Endothelial cell (in vitro differentiated cells): ENCODE data around the gene CFAP46. TPM values are rescaled to one million over a fixed set of nuclear protein-coding genes. Genes with fewer than 3 reads are reported as not detected.

ENCODE experiments used
- DNase-seq: peaks from one replicate; pipeline ENCODE4 v3.0.0; 2021; ENCODE audit warnings: low spot score
- H3K27ac Mint-ChIP-seq: one replicate; pipeline ENCODE4 v1.8.0; 2021; ENCODE audit warnings: mixed read lengths, inconsistent platforms; ENCODE audit not compliant: unreplicated experiment
- H3K27me3 Mint-ChIP-seq: one replicate; pipeline ENCODE4 v1.8.0; 2021; ENCODE audit warnings: mild to moderate bottlenecking, moderate library complexity, mixed read lengths, inconsistent platforms; ENCODE audit not compliant: unreplicated experiment
- H3K36me3 Mint-ChIP-seq: one replicate; pipeline ENCODE4 v1.8.0; 2021; ENCODE audit warnings: mild to moderate bottlenecking, low read depth, mixed read lengths, inconsistent platforms; ENCODE audit not compliant: unreplicated experiment
- H3K4me1 Mint-ChIP-seq: one replicate; pipeline ENCODE4 v1.8.0; 2021; ENCODE audit warnings: mild to moderate bottlenecking, mixed read lengths, inconsistent platforms; ENCODE audit not compliant: unreplicated experiment
- H3K4me3 Mint-ChIP-seq: one replicate; pipeline ENCODE4 v1.8.0; 2021; ENCODE audit warnings: mild to moderate bottlenecking, mixed read lengths, inconsistent platforms; ENCODE audit not compliant: unreplicated experiment
- H3K9me3 Mint-ChIP-seq: one replicate; pipeline ENCODE4 v1.8.0; 2021; ENCODE audit warnings: mixed read lengths, inconsistent platforms; ENCODE audit not compliant: unreplicated experiment
- CTCF ChIP-seq: fragments of 200-600 bp; sonication (generic); IDR thresholded peaks from one replicate; pipeline ENCODE4 v1.5.0; 2021; ENCODE audit warnings: antibody characterized with exemption; ENCODE audit not compliant: unreplicated experiment
- total RNA-seq: library from RNA; stranded (reverse); fragmentation: NEBNext Ultra II Directional; extraction: Animal tissue kit (Norgen Biotek cat#: 25700); gene quantifications from one replicate; pipeline ENCODE4 v1.2.1, GENCODE V29; 2021; ENCODE audit not compliant: unreplicated experiment

Gene CFAP46
- total RNA-seq, 1 donor from 2014 or later = 0.95 TPM

DNA sequence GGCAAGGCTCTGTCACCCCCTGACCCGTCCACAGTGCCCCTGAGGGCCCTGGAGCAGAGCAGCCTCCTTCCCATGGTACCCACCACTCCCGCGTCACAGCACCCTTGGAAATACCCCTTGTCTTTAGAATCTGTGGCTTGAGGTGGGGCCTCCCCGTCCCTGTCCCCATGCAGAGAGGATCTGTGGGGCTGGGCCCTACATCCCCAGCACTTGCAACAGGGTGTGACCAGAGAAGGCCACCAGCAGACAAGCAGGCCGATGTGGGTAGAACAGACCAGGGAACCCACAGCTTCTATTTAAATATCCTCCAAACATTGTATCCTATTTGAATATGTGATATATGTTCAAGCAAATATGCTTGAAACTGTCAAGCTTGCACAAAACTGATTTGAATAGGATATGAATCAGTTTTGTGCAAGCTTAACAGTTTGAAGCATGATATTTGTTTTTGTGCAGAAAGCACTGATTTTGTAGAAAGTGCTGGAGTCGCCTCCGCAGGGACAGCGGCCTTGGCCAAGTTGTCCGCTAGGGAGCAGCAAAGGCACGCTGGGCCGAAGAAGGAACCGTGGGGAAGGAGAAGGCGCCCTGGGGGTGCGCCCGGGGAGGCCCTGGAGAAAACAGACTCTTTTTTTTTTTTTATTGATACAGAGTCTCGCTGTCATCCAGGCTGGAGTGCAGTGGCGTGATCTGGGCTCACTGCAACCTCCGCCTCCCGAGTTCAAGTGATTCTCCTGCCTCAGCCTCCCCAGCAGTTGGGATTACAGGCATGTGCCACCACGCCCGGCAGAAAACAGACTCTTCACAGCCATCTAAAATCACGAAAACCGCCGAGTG lies 2.2 kb downstream of the CFAP46 start:
- peak; percentile 72 for DNase-seq
- H3K27me3 Mint-ChIP-seq = peaks cover 6% of the 10 kb centered on the region
- H3K4me1 Mint-ChIP-seq = peaks cover 3% of the 10 kb centered on the region
- no peak overlapping the region for H3K4me3 Mint-ChIP-seq
- peak; percentile 68 for TF ChIP-seq CTCF
- H3K36me3 Mint-ChIP-seq = peaks cover 3% of the 10 kb centered on the region
- no peak overlapping the region for H3K27ac Mint-ChIP-seq
- H3K9me3 Mint-ChIP-seq = no peaks in the 10 kb centered on the region

DNA sequence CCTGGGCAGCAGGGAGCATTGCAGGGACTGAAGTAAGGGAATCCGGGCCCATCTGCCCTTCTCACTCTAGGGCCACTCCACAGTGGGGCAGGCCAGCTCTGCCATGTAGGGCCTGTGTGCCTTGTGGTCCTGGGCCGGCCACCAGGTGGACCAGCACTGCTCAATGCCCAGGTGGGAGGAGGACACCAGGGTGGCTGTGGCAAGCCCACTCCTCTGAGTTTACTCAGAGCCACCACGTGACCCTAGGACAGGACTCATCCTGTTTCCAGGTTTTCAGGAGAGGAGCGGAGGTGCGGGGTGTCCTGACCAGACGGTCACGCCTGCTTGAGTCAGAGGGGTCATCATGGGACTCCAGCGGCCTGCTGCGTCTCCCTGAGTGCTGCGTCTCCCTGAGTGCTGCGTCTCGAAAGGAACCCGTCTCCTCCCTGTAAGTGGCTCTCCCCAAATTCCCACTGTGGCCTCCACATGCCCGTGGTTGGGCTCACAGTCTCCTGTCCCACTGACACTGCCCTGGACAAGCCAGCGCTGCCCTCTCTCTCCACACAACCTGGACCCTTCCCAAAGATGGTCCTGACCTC lies 2.9 kb downstream of the CFAP46 start:
- H3K9me3 Mint-ChIP-seq = no peaks in the 10 kb centered on the region
- peaks cover 6% of the 10 kb centered on the region for H3K27me3 Mint-ChIP-seq
- H3K4me1 Mint-ChIP-seq = peaks cover 3% of the 10 kb centered on the region
- no peak for TF ChIP-seq CTCF
- H3K36me3 Mint-ChIP-seq = peaks cover 3% of the 10 kb centered on the region
- no peak overlapping the region for H3K4me3 Mint-ChIP-seq
- H3K27ac Mint-ChIP-seq = no peak overlapping the region
- no peak for DNase-seq

GRCh38 chr10:132938472-132939339 lies 3.7 kb downstream of the CFAP46 start:
- Mint-ChIP-seq H3K36me3 (peaks cover 3% of the 10 kb centered on the region), H3K4me3 (no peak overlapping the region), H3K27ac (no peak overlapping the region), H3K9me3 (no peaks in the 10 kb centered on the region), H3K27me3 (peaks cover 6% of the 10 kb centered on the region), H3K4me1 (peaks cover 3% of the 10 kb centered on the region)
- peak; percentile 62 for DNase-seq
- TF ChIP-seq CTCF = peak; percentile 17

- H3K27me3 Mint-ChIP-seq = peaks cover 6% of the 10 kb centered on the region
- no peak for TF ChIP-seq CTCF
- no peak overlapping the region for H3K4me3 Mint-ChIP-seq
- no peaks in the 10 kb centered on the region for H3K9me3 Mint-ChIP-seq
- no peak for DNase-seq
- no peak overlapping the region for H3K27ac Mint-ChIP-seq
- peaks cover 3% of the 10 kb centered on the region for H3K36me3 Mint-ChIP-seq
- H3K4me1 Mint-ChIP-seq = peaks cover 2% of the 10 kb centered on the region
Measured at GRCh38 chr10:132937861-132938260, 4.5 kb downstream of the CFAP46 start.
